Urinary bladder (tissue), 4 donors: ENCODE results near the gene ANO6. TPM values are rescaled to one million over a fixed set of nuclear protein-coding genes. Genes with fewer than 3 reads are reported as not detected.
"Not testable (repeated sequence)": the region's sequence is repeated elsewhere in the genome, so short reads cannot be mapped to it uniquely, and the experiment has no call there.

Source experiments
- DNase-seq: peaks from one replicate; pipeline ENCODE4 v3.0.0-alpha.2; 2015; ENCODE audit errors: extremely low spot score
- H3K27ac ChIP-seq: one replicate; pipeline ENCODE4 v1.5.1; 2013; ENCODE audit warnings: low read depth, mild to moderate bottlenecking, moderate library complexity
- H3K36me3 ChIP-seq: one replicate; pipeline ENCODE4 v1.6.1; 2013; ENCODE audit warnings: mild to moderate bottlenecking, moderate library complexity; ENCODE audit not compliant: insufficient read depth
- H3K4me1 ChIP-seq: one replicate; pipeline ENCODE4 v1.6.1; 2013; ENCODE audit warnings: mild to moderate bottlenecking, moderate library complexity; ENCODE audit not compliant: insufficient read depth
- H3K4me3 ChIP-seq: one replicate; pipeline ENCODE4 v1.5.1; 2013; ENCODE audit warnings: low read depth, low read length
- WGBS: extraction: QIAGEN DNeasy Blood & Tissue Kit; methylation state at CpG from one replicate; pipeline ENCODE4 v1.1.7; 2013; 5-methylcytosine and 5-hydroxymethylcytosine counted together
- polyA plus RNA-seq: library from polyadenylated mRNA; stranded (reverse); fragments of 200-250 nt; gene quantifications from one replicate; pipeline ENCODE4 v1.2.3, GENCODE V29; 2013
- total RNA-seq: library from RNA; depleted of rRNA; stranded (reverse); fragments of >200 nt; gene quantifications from one replicate; pipeline ENCODE4 v1.2.3, GENCODE V29; 2014
- donor health status: healthy with polysubstance abuse.
- donor health status: healthy.

Gene ANO6
- total and polyA plus RNA-seq, 2 donors: 63.7 to 163 TPM

- no peak overlapping the region for H3K4me3 ChIP-seq
- no peak overlapping the region for H3K27ac ChIP-seq
- no peaks in the 10 kb centered on the region for H3K4me1 ChIP-seq
- 78% methylated on average over 3 of the region's 3 CpGs for WGBS
- peaks cover 4% of the 10 kb centered on the region for H3K36me3 ChIP-seq
- DNase-seq: no peak
Measured at GRCh38 chr12:45389426-45389825, 173.5 kb downstream of the ANO6 start.

DNA sequence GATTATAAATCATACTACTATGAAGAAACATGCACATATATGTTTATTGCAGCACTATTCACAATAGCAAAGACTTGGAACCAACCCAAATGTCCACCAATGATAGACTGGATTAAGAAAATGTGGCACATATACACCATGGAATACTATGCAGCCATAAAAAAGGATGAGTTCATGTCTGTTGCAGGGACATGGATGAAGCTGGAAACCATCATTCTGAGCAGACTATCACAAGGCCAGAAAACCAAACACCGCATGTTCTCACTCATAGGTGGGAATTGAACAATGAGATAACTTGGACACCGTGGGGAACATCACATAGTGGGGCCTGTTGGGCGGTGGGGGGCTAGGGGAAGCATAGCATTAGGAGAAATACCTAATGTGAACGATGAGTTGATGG, 181.6 kb downstream of the ANO6 start:
- H3K4me1 ChIP-seq, H3K27ac ChIP-seq, DNase-seq, H3K4me3 ChIP-seq, H3K36me3 ChIP-seq: not testable (repeated sequence)
- 98% methylated on average over 4 of the region's 4 CpGs for WGBS

DNA sequence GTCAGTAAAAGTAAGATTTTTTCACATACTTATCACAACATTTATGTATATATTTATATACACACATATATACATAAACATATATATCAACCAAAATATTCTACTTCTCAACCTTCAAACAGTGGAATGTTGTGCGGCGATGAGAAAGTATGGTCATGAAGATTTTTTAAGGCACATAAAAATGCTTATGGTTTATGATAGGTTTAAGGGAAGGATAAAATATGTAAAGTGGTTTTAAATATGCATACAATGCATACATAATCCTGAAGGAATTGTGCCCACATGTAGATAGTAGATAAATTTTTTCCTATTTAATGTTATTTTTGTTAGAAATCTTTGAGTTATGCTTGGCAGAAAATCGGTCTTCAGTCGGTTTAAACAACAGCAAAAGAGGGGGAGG, 182.7 kb downstream of the ANO6 start:
- Histone ChIP-seq H3K4me1 (no peaks in the 10 kb centered on the region), H3K27ac (no peak overlapping the region), H3K4me3 (no peak overlapping the region), H3K36me3 (peaks cover 2% of the 10 kb centered on the region)
- no peak for DNase-seq
- WGBS: 69% methylated on average over 4 of the region's 4 CpGs

DNA sequence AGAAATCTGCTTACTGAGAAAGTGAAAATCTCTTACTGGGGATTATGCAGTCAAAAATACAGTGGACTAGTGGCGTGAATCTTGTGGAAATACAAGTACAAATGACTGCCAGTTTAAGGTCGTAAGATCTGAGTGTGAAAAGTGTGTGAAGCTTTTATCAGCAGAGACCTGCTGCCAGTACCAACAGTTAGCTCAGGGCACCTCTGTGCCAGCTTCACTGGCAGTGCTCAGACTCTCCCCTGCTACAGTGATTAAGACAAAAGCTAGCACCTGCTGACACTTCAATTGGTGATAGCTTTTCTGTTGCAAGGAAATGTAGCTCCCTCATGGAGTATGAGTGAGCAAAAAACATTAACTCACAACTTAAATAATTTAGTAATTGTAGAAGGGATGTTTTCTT, 185.1 kb downstream of the ANO6 start:
- no peak for DNase-seq
- no peak overlapping the region for H3K27ac ChIP-seq
- peaks cover 6% of the 10 kb centered on the region for H3K36me3 ChIP-seq
- no peak overlapping the region for H3K4me3 ChIP-seq
- WGBS: 70% methylated on average over 2 of the region's 2 CpGs
- no peaks in the 10 kb centered on the region for H3K4me1 ChIP-seq

- WGBS: 37% methylated on average over 6 of the region's 6 CpGs
- H3K4me1 ChIP-seq: no peaks in the 10 kb centered on the region
- peaks cover 6% of the 10 kb centered on the region for H3K36me3 ChIP-seq
- no peak overlapping the region for H3K27ac ChIP-seq
- DNase-seq: no peak
- H3K4me3 ChIP-seq: no peak overlapping the region
Measured at GRCh38 chr12:45402288-45402687, 186.4 kb downstream of the ANO6 start.

DNA sequence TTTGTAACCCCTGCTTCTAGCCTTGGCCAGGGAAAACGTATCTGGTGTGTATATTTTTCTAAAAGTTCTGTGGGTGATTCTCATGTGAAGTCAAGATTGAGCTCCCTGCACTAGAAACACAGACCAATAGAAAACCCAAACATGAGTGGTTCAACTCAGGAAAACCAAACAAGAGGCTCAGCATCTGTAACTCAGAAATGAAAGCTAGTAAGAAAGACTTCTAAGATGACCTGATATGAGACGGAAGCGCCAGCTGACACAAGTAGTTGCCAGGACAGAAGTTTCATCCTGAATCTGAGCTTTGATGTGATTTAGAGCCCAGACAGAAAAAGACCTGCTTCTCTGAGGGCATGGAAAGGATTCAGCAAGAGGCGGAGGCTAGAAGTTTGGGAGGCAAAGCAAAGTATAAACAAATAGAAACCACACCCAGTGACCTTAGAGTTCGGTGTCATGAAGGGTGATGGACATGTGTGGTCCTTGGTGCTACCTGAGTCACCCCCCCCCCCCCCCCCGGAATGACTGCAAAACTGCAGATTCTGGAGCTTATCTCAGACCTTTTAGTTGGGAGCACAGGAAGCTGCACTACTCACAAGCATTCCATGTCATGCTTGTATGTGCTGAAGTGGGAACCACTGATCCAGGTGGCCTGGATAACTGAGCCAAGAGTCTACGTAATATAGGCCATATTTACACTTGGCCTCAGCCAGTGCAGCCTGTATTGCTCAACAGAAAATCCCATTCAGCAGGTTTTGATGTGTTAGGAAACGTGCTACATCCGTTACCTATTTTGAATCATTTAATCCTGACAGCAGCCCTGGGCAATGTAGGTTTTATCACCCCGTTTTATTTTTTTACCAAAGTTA, 191.3 kb downstream of the ANO6 start:
- 56% methylated on average over 10 of the region's 10 CpGs for WGBS
- DNase-seq: no peak
- peaks cover 3% of the 10 kb centered on the region for H3K36me3 ChIP-seq
- no peak overlapping the region for H3K27ac ChIP-seq
- H3K4me3 ChIP-seq: no peak overlapping the region
- H3K4me1 ChIP-seq: no peaks in the 10 kb centered on the region

DNA sequence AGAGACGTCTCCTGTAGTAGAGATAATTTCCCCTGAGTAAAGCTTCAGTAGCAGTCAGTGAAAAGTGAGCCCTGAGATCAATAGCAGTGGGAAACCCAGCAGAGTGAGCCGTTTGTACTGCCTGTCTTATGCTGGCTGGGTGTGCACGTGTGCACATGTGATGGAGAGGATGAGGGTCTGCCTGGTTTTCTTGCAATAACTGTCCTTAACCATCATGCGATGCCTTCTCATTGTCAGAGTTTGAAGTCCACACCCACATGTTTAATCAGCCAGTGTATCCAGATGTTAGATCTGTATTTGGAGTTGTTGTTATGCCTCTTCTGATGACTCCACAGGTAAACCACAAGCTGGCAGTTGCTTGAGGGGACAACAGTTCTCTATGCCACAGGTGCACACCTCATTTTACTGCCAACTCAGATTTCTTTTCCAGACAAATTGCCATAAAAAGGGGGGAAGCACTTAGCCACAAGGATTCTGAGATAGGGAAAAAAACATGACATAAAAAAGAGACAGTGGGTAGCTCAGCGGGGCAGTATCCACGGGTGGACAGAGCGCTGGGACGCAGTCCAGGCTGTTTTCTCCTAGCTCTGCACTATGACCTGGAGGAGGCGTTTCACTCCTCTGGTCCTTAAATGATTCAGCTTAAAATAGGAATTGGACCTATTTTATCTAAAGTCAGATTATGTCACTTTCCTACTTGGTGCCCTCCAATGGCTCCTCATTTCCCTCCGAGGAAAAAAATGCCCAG, 192.3 kb downstream of the ANO6 start:
- no peak for DNase-seq
- no peak overlapping the region for H3K27ac ChIP-seq
- 73% methylated on average over 10 of the region's 10 CpGs for WGBS
- H3K36me3 ChIP-seq: peaks cover 3% of the 10 kb centered on the region
- no peaks in the 10 kb centered on the region for H3K4me1 ChIP-seq
- H3K4me3 ChIP-seq: no peak overlapping the region

DNA sequence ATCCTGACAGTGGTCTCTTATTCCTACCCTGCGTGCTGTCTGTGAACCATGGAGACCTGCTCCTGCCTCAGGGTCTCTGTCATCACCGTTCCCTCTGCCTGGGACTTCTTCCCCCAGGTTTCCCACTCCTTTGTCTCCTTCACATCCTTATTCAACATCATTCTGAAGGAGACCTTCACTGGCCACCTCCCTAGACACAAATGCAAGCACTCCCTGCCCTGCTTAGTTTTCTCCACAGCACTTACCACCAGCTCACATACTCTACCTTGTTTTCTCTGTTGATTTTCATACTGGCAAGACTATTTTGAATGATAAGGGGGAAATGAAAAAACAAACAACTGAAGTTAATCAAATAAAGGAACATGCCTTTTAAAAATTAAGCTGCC, 192.8 kb downstream of the ANO6 start:
- no peak for DNase-seq
- Histone ChIP-seq H3K36me3 (peaks cover 3% of the 10 kb centered on the region), H3K4me3 (no peak overlapping the region), H3K27ac (no peak overlapping the region), H3K4me1 (no peaks in the 10 kb centered on the region)
- 86% methylated on average over 2 of the region's 2 CpGs for WGBS

DNA sequence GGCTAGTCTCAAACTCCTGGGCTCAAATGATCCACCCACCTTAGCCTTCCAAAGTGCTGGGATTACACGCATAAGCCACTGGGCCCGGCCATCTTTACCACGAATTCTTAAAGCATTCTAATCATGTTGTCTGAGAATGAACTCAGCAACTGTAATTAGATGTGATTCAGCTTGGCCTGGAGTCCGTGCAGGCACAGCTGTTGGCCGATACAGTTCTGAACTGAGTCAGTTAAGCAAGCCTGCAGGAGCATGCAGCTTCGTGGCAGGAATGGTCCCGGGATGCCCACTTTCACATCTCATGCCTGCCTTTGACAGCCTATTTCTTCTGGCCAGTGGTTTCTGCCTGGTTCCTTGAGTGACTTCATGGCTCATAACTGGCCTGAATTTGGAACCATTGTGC, 194.1 kb downstream of the ANO6 start:
- H3K4me3 ChIP-seq: no peak overlapping the region
- H3K27ac ChIP-seq: no peak overlapping the region
- H3K4me1 ChIP-seq: no peaks in the 10 kb centered on the region
- H3K36me3 ChIP-seq: no peaks in the 10 kb centered on the region
- no peak for DNase-seq
- 50% methylated on average over 7 of the region's 7 CpGs for WGBS

DNA sequence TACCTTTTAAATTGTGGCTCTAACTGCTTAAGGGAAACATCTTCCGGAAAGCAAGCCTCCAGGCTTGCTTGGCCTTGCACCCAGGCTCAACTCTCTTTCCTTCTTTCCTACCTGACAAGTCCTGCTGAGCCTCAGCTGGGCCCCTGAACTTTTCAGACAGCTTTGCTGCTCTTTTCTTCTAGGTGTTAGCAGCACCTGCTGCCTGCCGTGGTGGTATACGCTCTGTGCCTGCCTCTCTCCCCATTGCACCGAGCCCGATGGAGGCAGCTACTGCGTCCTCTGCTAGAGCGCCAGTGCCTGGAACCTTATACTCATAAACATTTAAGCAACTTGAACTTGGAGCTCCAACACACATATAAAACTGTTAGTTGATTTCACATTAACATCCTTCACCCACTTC, 195.7 kb downstream of the ANO6 start:
- Histone ChIP-seq H3K27ac (no peak overlapping the region), H3K4me3 (no peak overlapping the region), H3K36me3 (no peaks in the 10 kb centered on the region), H3K4me1 (no peaks in the 10 kb centered on the region)
- DNase-seq: no peak
- WGBS: 95% methylated on average over 7 of the region's 7 CpGs

DNA sequence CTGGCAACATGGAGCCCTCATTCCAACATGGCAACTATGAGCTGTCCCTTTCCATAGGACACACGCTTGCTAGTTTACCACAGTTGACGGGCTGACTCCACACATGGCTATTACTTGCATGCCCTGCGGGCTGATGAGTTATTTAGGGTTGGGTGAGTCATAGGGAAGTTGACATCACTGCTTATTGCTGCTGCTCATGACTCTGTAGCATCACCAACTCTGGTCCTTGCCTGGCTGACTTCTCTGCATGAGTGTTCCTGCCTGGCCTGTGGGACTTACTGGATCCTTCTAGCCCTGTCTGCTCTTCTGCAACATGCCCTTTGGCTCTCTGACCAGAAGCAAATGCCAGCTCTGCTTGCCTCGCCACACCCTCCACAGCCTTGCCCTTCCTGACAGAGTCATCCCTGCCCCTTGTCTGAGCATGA, 199.5 kb downstream of the ANO6 start:
- Histone ChIP-seq H3K4me1 (no peaks in the 10 kb centered on the region), H3K27ac (no peak overlapping the region), H3K36me3 (peaks cover 4% of the 10 kb centered on the region), H3K4me3 (no peak overlapping the region)
- WGBS: 69% methylated on average over 4 of the region's 4 CpGs
- DNase-seq: no peak

- Histone ChIP-seq H3K4me3 (no peak overlapping the region), H3K36me3 (peaks cover 4% of the 10 kb centered on the region), H3K27ac (no peak overlapping the region), H3K4me1 (no peaks in the 10 kb centered on the region)
- DNase-seq: no peak
- WGBS: 78% methylated on average over 2 of the region's 2 CpGs
Measured at GRCh38 chr12:45416126-45416525, 200.2 kb downstream of the ANO6 start.

GRCh38 chr12:45418520-45418919, 202.6 kb downstream of the ANO6 start:
- 97% methylated on average over 1 of the region's 1 CpG for WGBS
- H3K4me1 ChIP-seq: no peaks in the 10 kb centered on the region
- H3K36me3 ChIP-seq: peaks cover 6% of the 10 kb centered on the region
- DNase-seq: no peak
- H3K27ac ChIP-seq: no peak overlapping the region
- no peak overlapping the region for H3K4me3 ChIP-seq

GRCh38 chr12:45419317-45419814, 203.5 kb downstream of the ANO6 start:
- no peak overlapping the region for H3K27ac ChIP-seq
- 74% methylated on average over 1 of the region's 1 CpG for WGBS
- peaks cover 6% of the 10 kb centered on the region for H3K36me3 ChIP-seq
- no peak overlapping the region for H3K4me3 ChIP-seq
- no peak for DNase-seq
- no peaks in the 10 kb centered on the region for H3K4me1 ChIP-seq
